ENCODE data around the gene FAM237B. TPM values are rescaled to one million over a fixed set of nuclear protein-coding genes. Genes with fewer than 3 reads are reported as not detected.

Gene FAM237B
- total and polyA plus RNA-seq, 2 of the 4 experiments (the other 2 are of a cell fraction), result not detected

DNA sequence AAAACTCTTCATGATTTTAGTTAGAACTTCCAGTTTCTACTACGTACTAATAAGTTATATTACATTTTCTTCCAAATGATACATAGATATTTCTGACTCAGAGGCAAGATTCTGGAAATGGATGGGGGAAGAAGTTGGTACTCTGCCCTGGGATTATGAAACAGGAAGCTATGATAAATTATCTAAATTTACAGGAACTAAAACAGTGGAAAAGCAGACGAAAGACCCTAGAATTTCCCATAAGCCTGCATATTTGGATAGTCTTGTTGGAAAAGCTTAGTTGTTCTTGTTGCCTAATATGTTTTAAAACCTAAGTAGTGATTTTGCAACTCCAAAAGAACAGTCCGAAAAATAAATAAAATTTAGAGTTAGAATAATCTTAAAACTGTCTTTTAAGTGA is 54.3 kb downstream of the FAM237B start:
- POLR2A ChIA-PET (ENCODE audit: unreplicated experiment), result no interaction called here
- H4K91ac ChIP-seq (ENCODE audit: insufficient read depth, low read depth, low read length), result no peak overlapping the region
- no peak overlapping the region for H3K9ac ChIP-seq (ENCODE audit: low read depth, low read length)
- H3K9me3 ChIP-seq (ENCODE audit: control insufficient read depth, insufficient read depth, low read length), result no peaks in the 10 kb centered on the region
- H3K56ac ChIP-seq (ENCODE audit: extremely low read depth, insufficient read depth, low read length), result no peak overlapping the region
- no peak overlapping the region for H3K4me3 ChIP-seq (ENCODE audit: insufficient read depth, low read depth, low read length)
- H3K27me3 ChIP-seq (ENCODE audit: control insufficient read depth, insufficient read depth, low read length), result no peaks in the 10 kb centered on the region
- no peaks in the 10 kb centered on the region for H3K36me3 ChIP-seq (ENCODE audit: control insufficient read depth, insufficient read depth, low read length)
- H2AK5ac ChIP-seq (ENCODE audit: low read depth, low read length), result no peak overlapping the region
- in situ Hi-C loops (cut with MboI; ENCODE audit: low sequenced_read_pairs), result loop anchor here (10.0 kb wide), 1 partner anchor 102 kb away; no protein-coding TSS in a partner anchor
- H3K4ac ChIP-seq (ENCODE audit: low read depth, low read length), result no peak overlapping the region
- ATAC-seq (ENCODE audit: low read depth) (no peak), DNase-seq (peak; percentile 61)
- intact Hi-C loops (cut with micrococcal nuclease), result no loop called here
- H3K27ac ChIP-seq (ENCODE audit: insufficient read depth, low read length), result no peak overlapping the region
- H2AK9ac ChIP-seq (replicated peaks; ENCODE audit: low read depth, low read length, poor library complexity), result no peak overlapping the region
- H4K5ac ChIP-seq (ENCODE audit: low read depth, low read length), result no peak overlapping the region
- no peaks in the 10 kb centered on the region for H3K9me1 ChIP-seq (ENCODE audit: insufficient read depth, low read length)
- H2AFZ ChIP-seq (replicated peaks; ENCODE audit: low read length, poor library complexity), result no peak overlapping the region
- H2BK5ac ChIP-seq (ENCODE audit: low read depth, low read length, poor library complexity, severe bottlenecking), result no peak overlapping the region
- no peaks in the 10 kb centered on the region for H3K4me1 ChIP-seq (ENCODE audit: control insufficient read depth, insufficient read depth, low read length)
- H3K79me1 ChIP-seq (ENCODE audit: low read depth in 1 of 2, low read length in 2 of 2), result no peaks in the 10 kb centered on the region
- no peak overlapping the region for H3K4me2 ChIP-seq (ENCODE audit: low read depth, low read length)
- H4K8ac ChIP-seq (ENCODE audit: low read depth in 2 of 2, low read length in 2 of 2), result no peak overlapping the region
- TF ChIP-seq RFX5 (IDR thresholded peaks at IDR 0.05; ENCODE audit: low read depth, low read length) (no peak), CEBPB (IDR thresholded peaks at IDR 0.05; ENCODE audit: low read depth, low read length) (0 out of 2 replicates have a peak, but pooled peaks have one; percentile 11)
- H3K14ac ChIP-seq (replicated peaks; ENCODE audit: low read depth, low read length), result no peak overlapping the region
- dilution Hi-C loops (cut with HindIII; ENCODE audit: low sequenced_read_pairs, unreplicated experiment), result no loop called here
- H2BK15ac ChIP-seq (ENCODE audit: low read depth, low read length), result no peak overlapping the region
- CTCF ChIA-PET, result no interaction called here
- WGBS, 2 experiments (ENCODE audit: extremely low coverage in 2 of 2, insufficient read length in 1 of 2), result no CpG with 5 or more reads among the region's 3 CpGs
- H3K18ac ChIP-seq (ENCODE audit: low read depth, low read length), result no peak overlapping the region
- no peak overlapping the region for H2BK120ac ChIP-seq (ENCODE audit: low read depth, low read length)
- no peak overlapping the region for H2BK20ac ChIP-seq (ENCODE audit: low read depth, low read length)
- no peaks in the 10 kb centered on the region for H4K20me1 ChIP-seq (ENCODE audit: insufficient read depth, low read length)
- H3K23ac ChIP-seq (ENCODE audit: low read depth, low read length), result no peak overlapping the region
- no TSS peak for BruUV-seq (replicated peaks)

Other genes with a start within 250 kb of the FAM237B start
- 3.9 and 5.8 TPM in 2 replicates for gene STEAP1, start 166.8 kb downstream of the FAM237B start, total RNA-seq (2012; rRNA removed)
- 5.2 and 5.5 TPM in 2 replicates for gene STEAP1, start 166.8 kb downstream of the FAM237B start, polyA plus RNA-seq (2012; rRNA removed)
- gene STEAP2, start 109.6 kb downstream of the FAM237B start, total RNA-seq (2012; rRNA removed), result 3.9 and 4.2 TPM in 2 replicates
- gene STEAP2, start 109.6 kb downstream of the FAM237B start, polyA plus RNA-seq (2012; rRNA removed), result 1.7 and 1.8 TPM in 2 replicates
- gene CFAP69, start 76.1 kb downstream of the FAM237B start, total RNA-seq (2012; rRNA removed), result 0.72 and 1.7 TPM in 2 replicates
- 0.50 and 0.86 TPM in 2 replicates for gene CFAP69, start 76.1 kb downstream of the FAM237B start, polyA plus RNA-seq (2012; rRNA removed)
- gene GTPBP10, start 25.4 kb upstream of the FAM237B start, total RNA-seq (2012; rRNA removed), result 11.5 and 25.3 TPM in 2 replicates
- 9.8 and 12.8 TPM in 2 replicates for gene GTPBP10, start 25.4 kb upstream of the FAM237B start, polyA plus RNA-seq (2012; rRNA removed)
- gene CLDN12, start 82.2 kb upstream of the FAM237B start, total RNA-seq (2012; rRNA removed), result 42.5 and 46.4 TPM in 2 replicates
- gene CLDN12, start 82.2 kb upstream of the FAM237B start, polyA plus RNA-seq (2012; rRNA removed), result 33.4 and 34.5 TPM in 2 replicates
- not detected in 2 replicates for gene PTTG1IP2, start 148.3 kb upstream of the FAM237B start, total RNA-seq (2012; rRNA removed)
- not detected in 2 replicates for gene PTTG1IP2, start 148.3 kb upstream of the FAM237B start, polyA plus RNA-seq (2012; rRNA removed)